Fibroblast of lung (primary cell): ENCODE results near the gene SAFB. TPM values are rescaled to one million over a fixed set of nuclear protein-coding genes. Genes with fewer than 3 reads are reported as not detected.

Experiments
- DNase-seq, 2 donors: peaks; one replicate each; pipeline versions ENCODE4 v3.0.0 to v3.0.0-alpha.2; 2010; ENCODE audit warnings: low read depth in 2 of 2
- H2AFZ ChIP-seq: 2 replicates; pipeline ENCODE4 v1.5.1; 2012; ENCODE audit warnings: low read length, control low read depth, inconsistent platforms
- H3K27ac ChIP-seq: 2 replicates; pipeline ENCODE4 v1.5.1; 2011; ENCODE audit warnings: low read length, control low read depth; ENCODE audit not compliant: insufficient read depth
- H3K27me3 ChIP-seq: 2 replicates; pipeline ENCODE4 v1.5.1; 2011; ENCODE audit warnings: mild to moderate bottlenecking, low read length; ENCODE audit not compliant: control insufficient read depth, insufficient read depth
- H3K36me3 ChIP-seq: 2 replicates; pipeline ENCODE4 v1.5.1; 2011; ENCODE audit warnings: low read length; ENCODE audit not compliant: control insufficient read depth, insufficient read depth
- H3K4me1 ChIP-seq: 2 replicates; pipeline ENCODE4 v1.5.1; 2011; ENCODE audit warnings: low read length; ENCODE audit not compliant: control insufficient read depth, insufficient read depth; ENCODE audit errors: extremely low read depth
- H3K4me2 ChIP-seq: 2 replicates; pipeline ENCODE4 v1.5.1; 2011; ENCODE audit warnings: low read length, control low read depth; ENCODE audit not compliant: insufficient read depth; ENCODE audit errors: extremely low read depth
- H3K4me3 ChIP-seq, 4 experiments: fragments of 200-600 bp in 1 of 4; sonication (generic) in 1 of 4; replicated peaks in 1 of 4; 2 replicates each; pipeline ENCODE4 v1.5.1; 2011 to 2016; ENCODE audit warnings: low read length in 4 of 4, low read depth in 3 of 4, mild to moderate bottlenecking in 3 of 4, control low read depth in 2 of 4, inconsistent platforms in 1 of 4, mixed read lengths in 1 of 4; ENCODE audit not compliant: insufficient read depth in 1 of 4; ENCODE audit errors: control extremely low read depth in 1 of 4
- H3K79me2 ChIP-seq: 2 replicates; pipeline ENCODE4 v1.5.1; 2012; ENCODE audit warnings: mild to moderate bottlenecking, low read length, inconsistent platforms; ENCODE audit not compliant: control insufficient read depth, insufficient read depth
- H3K9ac ChIP-seq: 2 replicates; pipeline ENCODE4 v1.5.1; 2011; ENCODE audit warnings: mild to moderate bottlenecking, low read length, control low read depth; ENCODE audit not compliant: insufficient read depth
- H3K9me3 ChIP-seq: 2 replicates; pipeline ENCODE4 v1.5.1; 2012; ENCODE audit warnings: low read depth, low read length; ENCODE audit not compliant: control insufficient read depth, insufficient read depth
- H4K20me1 ChIP-seq: 2 replicates; pipeline ENCODE4 v1.5.1; 2011; ENCODE audit warnings: low read length; ENCODE audit not compliant: control insufficient read depth, insufficient read depth; ENCODE audit errors: extremely low read depth
- CTCF ChIP-seq, 2 donors: IDR thresholded peaks in 1 of 2; conservative IDR thresholded peaks in 1 of 2; 1 replicate in 1 of 2; 2 replicates in 1 of 2; pipeline ENCODE4 v1.5.1; 2011 to 2012; ENCODE audit warnings: low read length in 2 of 2, control low read depth in 1 of 2, inconsistent platforms in 1 of 2, low read depth in 1 of 2, mild to moderate bottlenecking in 1 of 2
- EZH2 ChIP-seq: IDR thresholded peaks from 2 replicates; pipeline ENCODE4 v1.5.1; 2012; ENCODE audit warnings: low read length, control low read depth, mild to moderate bottlenecking; ENCODE audit errors: missing control alignments
- polyA plus RNA-seq, 2 donors: library from polyadenylated mRNA; depleted of rRNA in 1 of 2; stranded (reverse) in 1 of 2; unstranded in 1 of 2; fragments of >200 nt; gene quantifications; 2 replicates each; pipeline ENCODE4 v1.2.1, GENCODE V29; 2011 to 2012; ENCODE audit warnings: missing spikeins in 1 of 2
- total RNA-seq: library from RNA; depleted of rRNA; stranded (reverse); fragments of >200 nt; gene quantifications from 2 replicates; pipeline ENCODE4 v1.2.1, GENCODE V29; 2014

SAFB gene
- total and polyA plus RNA-seq, 2 donors (not counting 1 experiment from before 2014, with no cell fraction given) = 28.0 to 51.0 TPM

- Histone ChIP-seq H3K79me2 (no peaks in the 10 kb centered on the region), H3K36me3 (no peaks in the 10 kb centered on the region), H3K4me2 (no peak overlapping the region), H3K9me3 (no peaks in the 10 kb centered on the region), H4K20me1 (no peaks in the 10 kb centered on the region), H2AFZ (no peak overlapping the region), H3K4me3 (no peak overlapping the region), H3K4me1 (no peaks in the 10 kb centered on the region), H3K9ac (no peak overlapping the region), H3K27me3 (no peaks in the 10 kb centered on the region), H3K27ac (no peak overlapping the region)
- TF ChIP-seq EZH2 (no peak), CTCF (conservative IDR thresholded peaks at IDR 0.05 in 1 of 2, IDR thresholded peaks at IDR 0.05 in 1 of 2; ENCODE audit: low read depth in 1 of 2, low read length in 2 of 2) (no peak)
- no peak for DNase-seq
Measured at GRCh38 chr19:5579286-5579685, 43.6 kb upstream of the SAFB start.

GRCh38 chr19:5579697-5580096, 43.2 kb upstream of the SAFB start:
- no peak overlapping the region for H3K9ac ChIP-seq
- no peak overlapping the region for H2AFZ ChIP-seq
- H3K27ac ChIP-seq = no peak overlapping the region
- H3K4me3 ChIP-seq = no peak overlapping the region
- no peak overlapping the region for H3K4me2 ChIP-seq
- no peaks in the 10 kb centered on the region for H3K27me3 ChIP-seq
- no peaks in the 10 kb centered on the region for H3K4me1 ChIP-seq
- no peak for TF ChIP-seq EZH2
- no peaks in the 10 kb centered on the region for H3K9me3 ChIP-seq
- no peak for DNase-seq
- no peaks in the 10 kb centered on the region for H3K79me2 ChIP-seq
- H4K20me1 ChIP-seq = no peaks in the 10 kb centered on the region
- H3K36me3 ChIP-seq = no peaks in the 10 kb centered on the region

GRCh38 chr19:5580161-5580571, 42.7 kb upstream of the SAFB start:
- TF ChIP-seq EZH2 (no peak), CTCF (conservative IDR thresholded peaks at IDR 0.05 in 1 of 2, IDR thresholded peaks at IDR 0.05 in 1 of 2; ENCODE audit: low read depth in 1 of 2, low read length in 2 of 2) (no peak)
- Histone ChIP-seq H3K4me1 (no peaks in the 10 kb centered on the region), H3K9me3 (no peaks in the 10 kb centered on the region), H3K27ac (no peak overlapping the region), H3K79me2 (no peaks in the 10 kb centered on the region), H3K4me2 (no peak overlapping the region), H3K9ac (no peak overlapping the region), H3K36me3 (no peaks in the 10 kb centered on the region), H3K27me3 (no peaks in the 10 kb centered on the region), H2AFZ (no peak overlapping the region), H3K4me3 (no peak overlapping the region), H4K20me1 (no peaks in the 10 kb centered on the region)
- no peak for DNase-seq
